Upper lobe of right lung (tissue), 1 donor: ENCODE results near the gene TSPEAR. TPM values are rescaled to one million over a fixed set of nuclear protein-coding genes. Genes with fewer than 3 reads are reported as not detected.

Source experiments
- ATAC-seq: fragments of 200-7000 bp; cut with Tn5 transposase; one replicate; pipeline ENCODE4 v1.9.1; 2020; ENCODE audit warnings: mild to moderate bottlenecking, moderate library complexity
- DNase-seq: peaks from one replicate; pipeline ENCODE4 v3.0.0-alpha.2; 2020
- H3K27ac ChIP-seq: fragments of 200-600 bp; one replicate; pipeline ENCODE4 v1.8.0; 2022
- H3K27me3 ChIP-seq: fragments of 200-600 bp; one replicate; pipeline ENCODE4 v1.8.0; 2022; ENCODE audit warnings: mild to moderate bottlenecking
- H3K36me3 ChIP-seq: fragments of 200-600 bp; one replicate; pipeline ENCODE4 v1.8.0; 2022
- H3K4me1 ChIP-seq: fragments of 200-600 bp; one replicate; pipeline ENCODE4 v1.8.0; 2022
- H3K4me3 ChIP-seq: fragments of 200-600 bp; one replicate; pipeline ENCODE4 v1.8.0; 2022; ENCODE audit warnings: mild to moderate bottlenecking
- H3K9me3 ChIP-seq: fragments of 200-600 bp; one replicate; pipeline ENCODE4 v1.8.0; 2022
- intact Hi-C: fragments of 100-400 bp; cut with DNase I; formaldehyde crosslinking; loops from one replicate; pipeline ENCODE4 v1.11.0; 2022
- total RNA-seq: library from RNA; stranded (reverse); fragmentation: NEBNext Ultra II Directional; extraction: Animal tissue kit (Norgen Biotek cat#: 25700); gene quantifications from one replicate; pipeline ENCODE4 v1.2.1, GENCODE V29; 2021
- TF ChIP-seq, protein P1 (sequence below): fragments of 200-600 bp; IDR thresholded peaks from one replicate; pipeline ENCODE4 v1.8.0; 2022; ENCODE audit warnings: antibody characterized with exemption
- donor health status: DM: no; HTN: yes; CAD: no; lungs with severe emphysema.

The TSPEAR gene
- total RNA-seq, 1 donor from 2014 or later = 0.23 TPM

DNA sequence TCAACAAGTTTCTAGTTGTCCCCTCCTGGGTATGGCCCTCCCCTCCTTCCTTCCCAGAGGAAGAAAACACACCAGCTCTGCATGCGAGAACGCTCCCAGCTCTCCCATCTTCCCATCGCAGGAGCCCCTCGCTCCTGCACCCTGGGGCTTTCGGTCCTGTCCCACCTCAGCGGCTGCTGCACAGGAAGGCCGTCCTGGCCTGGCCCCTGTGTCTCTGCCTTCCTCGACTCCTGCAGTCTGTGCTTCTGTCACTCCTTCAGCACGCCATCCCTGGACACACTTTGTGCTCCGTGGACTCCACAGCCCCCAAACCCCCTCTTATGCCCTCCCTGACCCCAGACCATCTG is 194.6 kb downstream of the TSPEAR start:
- TF ChIP-seq, protein P1, sequence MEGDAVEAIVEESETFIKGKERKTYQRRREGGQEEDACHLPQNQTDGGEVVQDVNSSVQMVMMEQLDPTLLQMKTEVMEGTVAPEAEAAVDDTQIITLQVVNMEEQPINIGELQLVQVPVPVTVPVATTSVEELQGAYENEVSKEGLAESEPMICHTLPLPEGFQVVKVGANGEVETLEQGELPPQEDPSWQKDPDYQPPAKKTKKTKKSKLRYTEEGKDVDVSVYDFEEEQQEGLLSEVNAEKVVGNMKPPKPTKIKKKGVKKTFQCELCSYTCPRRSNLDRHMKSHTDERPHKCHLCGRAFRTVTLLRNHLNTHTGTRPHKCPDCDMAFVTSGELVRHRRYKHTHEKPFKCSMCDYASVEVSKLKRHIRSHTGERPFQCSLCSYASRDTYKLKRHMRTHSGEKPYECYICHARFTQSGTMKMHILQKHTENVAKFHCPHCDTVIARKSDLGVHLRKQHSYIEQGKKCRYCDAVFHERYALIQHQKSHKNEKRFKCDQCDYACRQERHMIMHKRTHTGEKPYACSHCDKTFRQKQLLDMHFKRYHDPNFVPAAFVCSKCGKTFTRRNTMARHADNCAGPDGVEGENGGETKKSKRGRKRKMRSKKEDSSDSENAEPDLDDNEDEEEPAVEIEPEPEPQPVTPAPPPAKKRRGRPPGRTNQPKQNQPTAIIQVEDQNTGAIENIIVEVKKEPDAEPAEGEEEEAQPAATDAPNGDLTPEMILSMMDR = no peak
- DNase-seq = peak; percentile 34
- intact Hi-C loops = no loop called here
- H3K9me3 ChIP-seq = no peaks in the 10 kb centered on the region
- H3K4me1 ChIP-seq = no peaks in the 10 kb centered on the region
- no peaks in the 10 kb centered on the region for H3K27me3 ChIP-seq
- no peak overlapping the region for H3K4me3 ChIP-seq
- no peak for ATAC-seq
- H3K27ac ChIP-seq = no peak overlapping the region
- H3K36me3 ChIP-seq = no peaks in the 10 kb centered on the region

DNA sequence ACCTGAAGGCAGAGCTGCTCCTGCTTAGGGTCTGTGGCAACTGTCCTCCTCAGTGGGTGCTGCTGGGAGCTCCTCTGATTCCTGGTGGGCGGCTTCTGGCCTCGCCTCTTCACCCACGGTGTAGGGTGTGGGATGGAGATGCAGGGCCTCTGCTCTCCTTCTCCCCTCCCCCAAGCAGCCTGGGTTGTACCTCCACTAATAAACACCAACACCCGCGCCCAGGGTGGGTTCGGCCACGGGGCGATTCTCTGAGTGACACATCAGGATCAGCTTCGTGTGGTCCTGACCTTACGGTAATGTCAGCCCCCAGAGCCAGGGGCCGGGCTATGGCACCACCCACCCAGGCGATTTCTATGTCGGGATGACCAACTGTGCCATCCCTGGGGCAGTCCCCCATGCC is 195.0 kb downstream of the TSPEAR start:
- TF ChIP-seq, protein P1 = no peak
- H3K27me3 ChIP-seq = no peaks in the 10 kb centered on the region
- H3K4me3 ChIP-seq = no peak overlapping the region
- DNase-seq (no peak), ATAC-seq (no peak)
- intact Hi-C loops = no loop called here
- H3K36me3 ChIP-seq = no peaks in the 10 kb centered on the region
- H3K4me1 ChIP-seq = no peaks in the 10 kb centered on the region
- no peaks in the 10 kb centered on the region for H3K9me3 ChIP-seq
- H3K27ac ChIP-seq = no peak overlapping the region

DNA sequence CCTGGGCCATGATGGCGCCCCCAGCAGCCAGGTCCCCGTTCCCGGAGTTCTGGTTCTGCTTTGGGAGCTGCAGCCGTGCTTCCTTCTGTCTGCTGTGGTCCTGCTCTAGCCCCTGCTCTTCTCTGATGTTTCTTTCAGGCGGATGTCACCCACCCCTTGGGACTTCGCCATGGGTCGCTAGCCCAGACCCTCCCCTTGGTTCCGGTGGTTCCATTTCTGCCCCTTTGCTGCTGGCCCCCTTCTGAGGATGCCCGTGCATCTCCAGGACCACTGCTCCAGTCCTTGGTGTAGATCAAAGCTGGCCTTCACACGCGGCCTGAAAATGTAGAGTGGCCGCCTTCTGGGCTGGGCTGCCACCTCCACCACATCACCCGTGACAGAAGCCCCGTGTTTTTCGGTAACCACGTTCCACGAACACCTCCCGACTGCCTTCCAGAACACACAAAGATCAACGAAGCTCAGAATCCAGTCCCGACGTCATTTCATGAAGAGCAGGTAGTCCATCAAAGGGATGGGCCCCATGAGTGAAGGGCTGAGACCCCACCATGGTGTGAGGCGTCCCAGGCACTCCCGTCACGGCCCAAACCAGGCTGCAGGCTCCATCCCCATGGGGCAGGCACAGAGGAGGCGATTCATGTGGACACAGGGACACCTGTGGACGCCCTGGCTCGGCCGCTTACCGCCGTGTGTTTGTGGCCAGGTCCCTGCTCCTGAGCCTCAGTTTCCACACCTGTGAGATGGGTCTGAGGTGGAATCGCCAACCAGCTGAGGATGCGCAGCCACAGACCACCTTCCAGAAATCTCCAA is 195.8 kb downstream of the TSPEAR start:
- intact Hi-C loops = no loop called here
- ATAC-seq (no peak), DNase-seq (no peak)
- Histone ChIP-seq H3K27me3 (peaks cover 4% of the 10 kb centered on the region), H3K27ac (no peak overlapping the region), H3K4me1 (no peaks in the 10 kb centered on the region), H3K4me3 (no peak overlapping the region), H3K9me3 (no peaks in the 10 kb centered on the region), H3K36me3 (no peaks in the 10 kb centered on the region)
- TF ChIP-seq, protein P1 = no peak

DNA sequence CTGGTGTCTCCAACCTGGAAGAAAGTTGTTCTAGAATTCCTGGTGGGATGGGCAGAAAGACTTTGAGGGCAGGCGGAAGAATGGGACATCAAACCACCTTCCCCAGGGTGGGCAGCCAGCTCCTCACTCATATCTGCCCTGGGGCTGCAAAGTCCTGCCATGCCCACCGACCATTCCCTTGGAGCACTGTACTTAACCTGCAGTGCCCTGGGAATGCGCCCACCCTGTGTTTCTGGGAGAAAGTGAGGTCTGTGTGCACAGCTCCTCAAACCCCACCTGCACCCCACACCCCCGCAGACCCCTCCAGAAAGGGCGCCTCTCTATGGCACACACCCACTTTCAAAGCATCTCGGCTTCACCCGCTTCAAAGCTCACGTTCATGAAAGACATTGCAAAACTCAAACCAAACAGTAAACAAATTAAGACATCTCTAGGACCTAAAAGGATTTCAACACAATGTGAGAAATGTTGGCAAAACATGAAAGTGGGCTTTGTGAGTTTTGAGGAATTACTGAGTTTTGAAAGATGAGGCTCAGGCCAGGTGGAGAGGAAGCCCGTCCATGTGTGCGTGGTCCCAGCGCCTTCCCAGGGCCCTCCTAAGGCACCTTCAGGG is 196.5 kb downstream of the TSPEAR start:
- intact Hi-C loops = no loop called here
- H3K27me3 ChIP-seq = peaks cover 11% of the 10 kb centered on the region
- H3K4me1 ChIP-seq = no peaks in the 10 kb centered on the region
- ATAC-seq = no peak
- no peaks in the 10 kb centered on the region for H3K9me3 ChIP-seq
- DNase-seq = no peak
- TF ChIP-seq, protein P1 = no peak
- H3K27ac ChIP-seq = no peak overlapping the region
- no peak overlapping the region for H3K4me3 ChIP-seq
- no peaks in the 10 kb centered on the region for H3K36me3 ChIP-seq

DNA sequence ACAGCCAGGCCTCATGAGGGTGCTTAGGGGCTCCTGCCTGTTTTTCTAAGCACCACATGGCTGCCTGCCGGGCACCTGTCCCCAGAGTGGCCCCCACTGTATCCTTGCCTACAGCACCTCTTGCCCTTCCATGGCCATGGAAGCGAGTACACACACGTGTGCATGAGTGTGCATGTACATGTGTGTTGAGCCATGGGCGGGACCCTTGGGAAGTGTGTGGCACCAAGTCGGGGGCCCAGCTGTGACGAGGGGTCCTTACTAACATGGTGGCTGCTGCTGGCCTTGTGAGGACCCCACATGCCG is 197.2 kb downstream of the TSPEAR start:
- H3K27ac ChIP-seq = no peak overlapping the region
- no peaks in the 10 kb centered on the region for H3K4me1 ChIP-seq
- DNase-seq (no peak), ATAC-seq (no peak)
- H3K36me3 ChIP-seq = no peaks in the 10 kb centered on the region
- intact Hi-C loops = no loop called here
- no peaks in the 10 kb centered on the region for H3K9me3 ChIP-seq
- TF ChIP-seq, protein P1 = no peak
- no peak overlapping the region for H3K4me3 ChIP-seq
- H3K27me3 ChIP-seq = peaks cover 15% of the 10 kb centered on the region
